Measurements from ENCODE around the gene MYO18B.

MYO18B gene

GRCh38 chr22:25758316-25758715 lies 16.3 kb downstream of the MYO18B start:
- TF ChIP-seq TAF1 (IDR thresholded peaks at IDR 0.05; ENCODE audit: borderline replicate concordance, insufficient read depth, low read length) (no peak), POLR2AphosphoS5 (IDR thresholded peaks at IDR 0.05; ENCODE audit: low read depth, low read length) (no peak), SIN3A (IDR thresholded peaks at IDR 0.05; ENCODE audit: borderline replicate concordance, insufficient read depth, low read length) (no peak), REST (IDR thresholded peaks at IDR 0.05; ENCODE audit: insufficient read depth in 1 of 2, low read depth in 2 of 2, low read length in 2 of 2) (no peak), FOXP2 (optimal IDR thresholded peaks at IDR 0.05; ENCODE audit: borderline replicate concordance, extremely low read depth, extremely low read length, insufficient read depth) (no peak)

DNA sequence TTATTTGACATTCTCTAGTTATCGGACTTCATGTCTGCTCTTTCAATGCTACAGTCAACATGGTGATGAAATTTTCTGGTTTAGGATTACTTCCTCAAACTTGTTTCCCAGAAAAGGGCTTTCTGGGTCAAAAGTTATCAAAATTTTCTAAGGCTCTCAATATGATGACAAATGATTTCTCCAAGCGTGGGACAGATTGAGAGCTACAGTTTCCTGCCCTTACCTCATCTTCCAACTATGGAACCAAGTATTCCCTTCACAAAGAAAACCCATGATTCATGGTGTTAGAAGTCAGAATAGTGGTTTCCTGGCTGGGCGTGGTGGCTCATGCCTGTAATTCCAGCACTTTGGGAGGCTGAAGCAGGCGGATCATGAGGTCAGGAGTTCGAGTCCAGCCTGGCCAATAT lies 17.8 kb downstream of the MYO18B start:
- TF ChIP-seq SIN3A (IDR thresholded peaks at IDR 0.05; ENCODE audit: borderline replicate concordance, insufficient read depth, low read length), result no peak

DNA sequence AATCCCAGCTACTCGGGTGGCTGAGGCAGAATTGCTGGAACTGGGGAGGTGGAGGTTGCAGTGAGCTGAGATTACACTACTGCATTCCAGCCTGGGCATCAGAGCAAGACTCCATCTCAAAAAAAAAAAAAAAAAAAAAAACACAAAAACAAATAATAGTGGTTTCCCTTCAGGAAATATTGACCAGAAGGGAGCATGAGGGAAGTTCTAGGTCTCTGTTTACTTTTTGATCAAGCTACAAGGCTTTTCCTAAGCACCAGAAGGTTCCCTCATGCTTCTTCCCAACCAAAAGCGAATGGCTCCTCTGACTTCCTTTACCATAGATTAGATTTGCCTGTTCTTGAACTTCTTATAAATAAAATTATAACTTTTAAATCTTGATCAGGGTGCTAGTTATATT lies 18.3 kb downstream of the MYO18B start:
- TF ChIP-seq SIN3A (IDR thresholded peaks at IDR 0.05; ENCODE audit: borderline replicate concordance, insufficient read depth, low read length), result no peak
- TF ChIP-seq TAF1 (IDR thresholded peaks at IDR 0.05; ENCODE audit: borderline replicate concordance, insufficient read depth, low read length), result no peak
- TF ChIP-seq POLR2AphosphoS5 (IDR thresholded peaks at IDR 0.05; ENCODE audit: low read depth, low read length), result no peak
- no peak for TF ChIP-seq REST (IDR thresholded peaks at IDR 0.05; ENCODE audit: insufficient read depth in 1 of 2, low read depth in 2 of 2, low read length in 2 of 2)
- TF ChIP-seq FOXP2 (optimal IDR thresholded peaks at IDR 0.05; ENCODE audit: borderline replicate concordance, extremely low read depth, extremely low read length, insufficient read depth), result no peak

DNA sequence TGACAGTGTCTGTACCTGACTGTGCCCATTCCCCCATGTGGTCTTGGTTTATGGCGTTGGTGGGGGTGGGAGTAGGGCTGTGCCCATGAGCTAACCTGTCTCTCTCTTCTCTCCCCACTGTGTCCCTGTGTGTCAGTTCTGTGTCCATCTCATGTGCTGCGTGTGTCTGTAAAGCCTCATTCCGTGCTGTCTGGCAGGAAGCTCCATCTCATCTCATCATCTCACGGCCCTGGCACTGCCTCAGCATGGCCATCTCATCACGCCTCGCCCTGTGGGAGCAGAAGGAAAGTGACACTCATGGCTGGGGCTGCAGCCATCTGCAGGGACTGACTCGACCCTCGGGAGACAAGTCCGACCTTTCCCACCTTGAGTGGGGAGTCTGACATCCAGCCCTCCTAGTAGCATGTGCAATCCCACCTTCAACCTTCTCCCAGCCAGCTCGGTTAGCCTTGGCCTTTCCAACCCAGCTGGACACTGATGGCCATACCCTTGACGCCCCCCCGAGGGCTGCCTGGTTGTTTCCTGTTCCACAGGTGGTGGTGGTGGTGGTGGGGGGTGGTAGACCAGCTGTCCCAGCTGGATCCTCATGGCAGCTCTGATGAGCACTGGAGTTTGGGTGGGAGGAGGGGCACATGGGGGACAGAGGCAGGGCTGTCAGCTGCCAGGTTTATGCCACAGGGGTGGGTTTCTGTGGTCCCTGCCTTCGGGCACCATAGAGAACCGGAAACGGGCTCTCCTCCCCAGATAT lies 19.0 kb downstream of the MYO18B start:
- no peak for TF ChIP-seq REST (IDR thresholded peaks at IDR 0.05; ENCODE audit: insufficient read depth in 1 of 2, low read depth in 2 of 2, low read length in 2 of 2)
- no peak for TF ChIP-seq SIN3A (IDR thresholded peaks at IDR 0.05; ENCODE audit: borderline replicate concordance, insufficient read depth, low read length)
- TF ChIP-seq FOXP2 (optimal IDR thresholded peaks at IDR 0.05; ENCODE audit: borderline replicate concordance, extremely low read depth, extremely low read length, insufficient read depth), result no peak
- no peak for TF ChIP-seq POLR2AphosphoS5 (IDR thresholded peaks at IDR 0.05; ENCODE audit: low read depth, low read length)
- no peak for TF ChIP-seq TAF1 (IDR thresholded peaks at IDR 0.05; ENCODE audit: borderline replicate concordance, insufficient read depth, low read length)

DNA sequence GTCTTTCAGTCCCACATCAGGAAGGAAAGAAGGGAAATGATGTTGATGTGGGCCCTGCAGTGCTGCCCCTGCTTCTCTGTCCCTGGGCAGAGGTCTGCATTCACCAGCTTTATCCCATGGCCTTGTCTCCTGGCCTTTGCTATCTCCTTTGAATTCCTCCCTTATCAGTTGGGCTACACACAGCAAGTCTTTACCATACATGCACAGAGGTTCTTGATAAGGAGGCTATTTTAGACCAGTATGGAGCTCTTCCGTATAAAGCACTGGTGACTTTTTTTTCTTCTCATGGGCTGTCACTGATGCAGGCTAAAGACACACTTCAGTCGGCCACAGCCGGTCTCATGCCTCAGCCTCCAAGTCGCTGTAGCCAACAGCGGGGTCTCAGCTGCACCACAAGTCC lies 20.2 kb downstream of the MYO18B start:
- TF ChIP-seq REST (IDR thresholded peaks at IDR 0.05; ENCODE audit: insufficient read depth in 1 of 2, low read depth in 2 of 2, low read length in 2 of 2) (no peak), SIN3A (IDR thresholded peaks at IDR 0.05; ENCODE audit: borderline replicate concordance, insufficient read depth, low read length) (no peak), FOXP2 (optimal IDR thresholded peaks at IDR 0.05; ENCODE audit: borderline replicate concordance, extremely low read depth, extremely low read length, insufficient read depth) (no peak), POLR2AphosphoS5 (IDR thresholded peaks at IDR 0.05; ENCODE audit: low read depth, low read length) (no peak), TAF1 (IDR thresholded peaks at IDR 0.05; ENCODE audit: borderline replicate concordance, insufficient read depth, low read length) (no peak)

Data from PFSK-1 (cell line).